ENCODE measurements around the gene PLCH1.

The PLCH1 gene

GRCh38 chr3:155356594-155357370, 388.1 kb downstream of the PLCH1 start:
- Histone ChIP-seq H3K18ac (ENCODE audit: low read depth in 1 of 2, low read length in 2 of 2) (no peak overlapping the region), H2BK120ac (ENCODE audit: low read depth, low read length) (peak overlapping the region; percentile 64), H3K14ac (ENCODE audit: low read length in 2 of 2) (no peak overlapping the region), H2BK12ac (ENCODE audit: low read length in 2 of 2) (no peak overlapping the region), H3K36me3 (ENCODE audit: control insufficient read depth in 1 of 2, insufficient read depth in 2 of 2, low read depth in 1 of 2, low read length in 2 of 2) (no peaks in the 10 kb centered on the region), H2AK5ac (ENCODE audit: low read length, severe bottlenecking) (no peak overlapping the region), H2AFZ (ENCODE audit: low read depth, low read length) (no peak overlapping the region), H4K91ac (ENCODE audit: low read length) (no peak overlapping the region), H3K79me1 (replicated peaks; ENCODE audit: low read length, poor library complexity, severe bottlenecking) (no peaks in the 10 kb centered on the region), H4K8ac (ENCODE audit: low read length) (no peak overlapping the region), H3K9ac (ENCODE audit: low read length) (no peak overlapping the region), H3K4me3 (ENCODE audit: insufficient read depth in 1 of 2, low read depth in 1 of 2, low read length in 2 of 2) (no peak overlapping the region), H2BK5ac (ENCODE audit: low read depth, low read length, poor library complexity, severe bottlenecking) (no peak overlapping the region), H3K27ac (ENCODE audit: low read length, poor library complexity, severe bottlenecking) (no peak overlapping the region), H3K4me2 (ENCODE audit: low read length, poor library complexity, severe bottlenecking) (no peak overlapping the region), H3K9me3 (ENCODE audit: control insufficient read depth, low read length) (no peaks in the 10 kb centered on the region), H3K4ac (ENCODE audit: low read depth in 1 of 2, low read length in 2 of 2) (no peak overlapping the region), H3K4me1 (ENCODE audit: control insufficient read depth, insufficient read depth, low read depth, low read length) (peaks cover 2% of the 10 kb centered on the region), H3K23ac (ENCODE audit: low read length in 2 of 2) (no peak overlapping the region), H3K27me3 (ENCODE audit: control insufficient read depth in 1 of 2, insufficient read depth in 1 of 2, low read length in 2 of 2) (peaks cover 0 to 4% of the 10 kb centered on the region in 2 experiments), H2BK15ac (ENCODE audit: low read depth, poor library complexity, severe bottlenecking) (no peak overlapping the region)
- 62% methylated on average over 6 of the region's 7 CpGs for WGBS
- peak; percentile 8 for DNase-seq

- no peak overlapping the region for H3K23ac ChIP-seq (ENCODE audit: low read length in 2 of 2)
- no peak overlapping the region for H3K27ac ChIP-seq (ENCODE audit: low read length, poor library complexity, severe bottlenecking)
- no peaks in the 10 kb centered on the region for H3K36me3 ChIP-seq (ENCODE audit: control insufficient read depth in 1 of 2, insufficient read depth in 2 of 2, low read depth in 1 of 2, low read length in 2 of 2)
- peak overlapping the region; percentile 56 for H4K8ac ChIP-seq (ENCODE audit: low read length)
- H3K4me1 ChIP-seq (ENCODE audit: control insufficient read depth, insufficient read depth, low read depth, low read length): peaks cover 2% of the 10 kb centered on the region
- no peak overlapping the region for H3K9ac ChIP-seq (ENCODE audit: low read length)
- no peak overlapping the region for H2BK120ac ChIP-seq (ENCODE audit: low read depth, low read length)
- no peak overlapping the region for H3K4me3 ChIP-seq (ENCODE audit: insufficient read depth in 1 of 2, low read depth in 1 of 2, low read length in 2 of 2)
- no peak overlapping the region for H2BK12ac ChIP-seq (ENCODE audit: low read length in 2 of 2)
- H4K91ac ChIP-seq (ENCODE audit: low read length): no peak overlapping the region
- no peak overlapping the region for H3K4me2 ChIP-seq (ENCODE audit: low read length, poor library complexity, severe bottlenecking)
- no peak overlapping the region for H2AK5ac ChIP-seq (ENCODE audit: low read length, severe bottlenecking)
- H3K79me1 ChIP-seq (replicated peaks; ENCODE audit: low read length, poor library complexity, severe bottlenecking): no peaks in the 10 kb centered on the region
- H3K4ac ChIP-seq (ENCODE audit: low read depth in 1 of 2, low read length in 2 of 2): no peak overlapping the region
- H3K18ac ChIP-seq (ENCODE audit: low read depth in 1 of 2, low read length in 2 of 2): no peak overlapping the region
- no peak overlapping the region for H2BK15ac ChIP-seq (ENCODE audit: low read depth, poor library complexity, severe bottlenecking)
- H3K14ac ChIP-seq (ENCODE audit: low read length in 2 of 2): peak overlapping the region in 1 of 2 experiments; percentile 61
- no peak for DNase-seq
- no peak overlapping the region for H2AFZ ChIP-seq (ENCODE audit: low read depth, low read length)
- H3K9me3 ChIP-seq (ENCODE audit: control insufficient read depth, low read length): no peaks in the 10 kb centered on the region
- no peak overlapping the region for H2BK5ac ChIP-seq (ENCODE audit: low read depth, low read length, poor library complexity, severe bottlenecking)
- peaks cover 0 to 4% of the 10 kb centered on the region in 2 experiments for H3K27me3 ChIP-seq (ENCODE audit: control insufficient read depth in 1 of 2, insufficient read depth in 1 of 2, low read length in 2 of 2)
Observed at GRCh38 chr3:155354658-155355057, 390.2 kb downstream of the PLCH1 start.

- 70% methylated on average over 5 of the region's 6 CpGs for WGBS
- Histone ChIP-seq H3K27ac (ENCODE audit: low read length, poor library complexity, severe bottlenecking) (no peak overlapping the region), H4K8ac (ENCODE audit: low read length) (no peak overlapping the region), H2BK12ac (ENCODE audit: low read length in 2 of 2) (no peak overlapping the region), H3K14ac (ENCODE audit: low read length in 2 of 2) (no peak overlapping the region), H2BK120ac (ENCODE audit: low read depth, low read length) (no peak overlapping the region), H3K23ac (ENCODE audit: low read length in 2 of 2) (no peak overlapping the region), H3K27me3 (ENCODE audit: control insufficient read depth in 1 of 2, insufficient read depth in 1 of 2, low read length in 2 of 2) (peaks cover 0 to 4% of the 10 kb centered on the region in 2 experiments), H3K9ac (ENCODE audit: low read length) (no peak overlapping the region), H2AFZ (ENCODE audit: low read depth, low read length) (no peak overlapping the region), H3K4me2 (ENCODE audit: low read length, poor library complexity, severe bottlenecking) (no peak overlapping the region), H3K36me3 (ENCODE audit: control insufficient read depth in 1 of 2, insufficient read depth in 2 of 2, low read depth in 1 of 2, low read length in 2 of 2) (no peaks in the 10 kb centered on the region), H2AK5ac (ENCODE audit: low read length, severe bottlenecking) (no peak overlapping the region), H3K9me3 (ENCODE audit: control insufficient read depth, low read length) (no peaks in the 10 kb centered on the region), H2BK15ac (ENCODE audit: low read depth, poor library complexity, severe bottlenecking) (no peak overlapping the region), H3K4ac (ENCODE audit: low read depth in 1 of 2, low read length in 2 of 2) (no peak overlapping the region), H3K79me1 (replicated peaks; ENCODE audit: low read length, poor library complexity, severe bottlenecking) (no peaks in the 10 kb centered on the region), H2BK5ac (ENCODE audit: low read depth, low read length, poor library complexity, severe bottlenecking) (no peak overlapping the region), H3K4me3 (ENCODE audit: insufficient read depth in 1 of 2, low read depth in 1 of 2, low read length in 2 of 2) (no peak overlapping the region), H4K91ac (ENCODE audit: low read length) (no peak overlapping the region), H3K4me1 (ENCODE audit: control insufficient read depth, insufficient read depth, low read depth, low read length) (peaks cover 2% of the 10 kb centered on the region), H3K18ac (ENCODE audit: low read depth in 1 of 2, low read length in 2 of 2) (no peak overlapping the region)
- DNase-seq: peak; percentile 44
Observed at GRCh38 chr3:155352900-155353490, 391.9 kb downstream of the PLCH1 start.

- no peak overlapping the region for H2BK12ac ChIP-seq (ENCODE audit: low read length in 2 of 2)
- H3K14ac ChIP-seq (ENCODE audit: low read length in 2 of 2): no peak overlapping the region
- no peak overlapping the region for H2BK5ac ChIP-seq (ENCODE audit: low read depth, low read length, poor library complexity, severe bottlenecking)
- no peak overlapping the region for H3K4me2 ChIP-seq (ENCODE audit: low read length, poor library complexity, severe bottlenecking)
- no peak overlapping the region for H2BK15ac ChIP-seq (ENCODE audit: low read depth, poor library complexity, severe bottlenecking)
- H3K27me3 ChIP-seq (ENCODE audit: control insufficient read depth in 1 of 2, insufficient read depth in 1 of 2, low read length in 2 of 2): peaks cover 0 to 4% of the 10 kb centered on the region in 2 experiments
- no peak overlapping the region for H3K9ac ChIP-seq (ENCODE audit: low read length)
- H3K9me3 ChIP-seq (ENCODE audit: control insufficient read depth, low read length): no peaks in the 10 kb centered on the region
- DNase-seq: no peak
- WGBS: 100% methylated on average over 1 of the region's 1 CpG
- H3K79me1 ChIP-seq (replicated peaks; ENCODE audit: low read length, poor library complexity, severe bottlenecking): no peaks in the 10 kb centered on the region
- no peak overlapping the region for H3K18ac ChIP-seq (ENCODE audit: low read depth in 1 of 2, low read length in 2 of 2)
- H3K36me3 ChIP-seq (ENCODE audit: control insufficient read depth in 1 of 2, insufficient read depth in 2 of 2, low read depth in 1 of 2, low read length in 2 of 2): no peaks in the 10 kb centered on the region
- no peak overlapping the region for H3K27ac ChIP-seq (ENCODE audit: low read length, poor library complexity, severe bottlenecking)
- H3K4me1 ChIP-seq (ENCODE audit: control insufficient read depth, insufficient read depth, low read depth, low read length): no peaks in the 10 kb centered on the region
- H3K4ac ChIP-seq (ENCODE audit: low read depth in 1 of 2, low read length in 2 of 2): no peak overlapping the region
- no peak overlapping the region for H3K23ac ChIP-seq (ENCODE audit: low read length in 2 of 2)
- no peak overlapping the region for H4K91ac ChIP-seq (ENCODE audit: low read length)
- H2AFZ ChIP-seq (ENCODE audit: low read depth, low read length): no peak overlapping the region
- H2BK120ac ChIP-seq (ENCODE audit: low read depth, low read length): no peak overlapping the region
- H3K4me3 ChIP-seq (ENCODE audit: insufficient read depth in 1 of 2, low read depth in 1 of 2, low read length in 2 of 2): no peak overlapping the region
- H4K8ac ChIP-seq (ENCODE audit: low read length): no peak overlapping the region
- no peak overlapping the region for H2AK5ac ChIP-seq (ENCODE audit: low read length, severe bottlenecking)
Observed at GRCh38 chr3:155350571-155350970, 394.3 kb downstream of the PLCH1 start.
